HCT116 (cell line): Measurements from ENCODE around the gene HRH3. TPM values are rescaled to one million over a fixed set of nuclear protein-coding genes. Genes with fewer than 3 reads are reported as not detected.

Experiments
- ATAC-seq: fragments of 200-7000 bp; cut with Tn5 transposase; 2 replicates; pipeline ENCODE4 v1.9.1; 2020; ENCODE audit warnings: mild to moderate bottlenecking, moderate library complexity
- BruUV-seq: library from RNA; stranded (reverse); fragments of 400-500 nt; replicated peaks from 2 replicates; lab custom pipeline; 2021; lab: Mats Ljungman, UMichigan
- CTCF ChIA-PET: fragments of 300-600 bp; sonication (Branson Sonifier 250); formaldehyde crosslinking; loops from one replicate; lab custom pipeline; 2021; ENCODE audit warnings: antibody characterized with exemption; lab: Charles Lee
- POLR2A ChIA-PET: fragments of 300-600, 350-600 bp; sonication (Branson Sonifier 250); formaldehyde crosslinking; loops from one replicate; lab custom pipeline; 2021; ENCODE audit warnings: antibody characterized with exemption; lab: Charles Lee
- RAD21 ChIA-PET, 2 experiments: fragments of 300-600 bp; sonication (Branson Sonifier 250); formaldehyde crosslinking; loops; one replicate each; lab custom pipeline; 2023; ENCODE audit warnings: low total read pairs in 2 of 2; ENCODE audit not compliant: uncharacterized antibody in 2 of 2, unreplicated experiment in 2 of 2, low non-redundant PET in 1 of 2; lab: Charles Lee
- DNase-seq: peaks from one replicate; pipeline ENCODE4 v3.0.0-alpha.2; 2010; ENCODE audit warnings: low read depth, low spot score
- H2AFZ ChIP-seq: fragments of 200-600 bp; shearing (Covaris generic), sonication (generic); 2 replicates; pipeline ENCODE4 v1.6.1; 2017; ENCODE audit warnings: low read depth, mixed run types, mixed read lengths, antibody characterized with exemption, low read length; ENCODE audit not compliant: poor library complexity, severe bottlenecking
- H3K27ac ChIP-seq: 2 replicates; pipeline ENCODE4 v1.5.1; 2012; ENCODE audit warnings: low read depth, low read length
- H3K27me3 ChIP-seq: fragments of 200-600 bp; sonication (generic); 2 replicates; pipeline ENCODE4 v1.6.1; 2016; ENCODE audit warnings: mixed run types, low read length, mixed read lengths; ENCODE audit not compliant: insufficient read depth
- H3K36me3 ChIP-seq, 2 experiments: fragments of 200-500 bp in 1 of 2; fragments of 200-600 bp in 1 of 2; sonication (Bioruptor generic) in 1 of 2; sonication (generic) in 1 of 2; 2 replicates each; pipeline versions ENCODE4 v1.5.1 to v1.6.1; 2014 to 2016; ENCODE audit warnings: low read length in 2 of 2, inconsistent platforms in 1 of 2, mixed read lengths in 1 of 2, mixed run types in 1 of 2; ENCODE audit not compliant: insufficient read depth in 2 of 2, control insufficient read depth in 1 of 2
- H3K4me1 ChIP-seq, 2 experiments: fragments of 200-600 bp in 1 of 2; sonication (generic) in 1 of 2; 2 replicates each; pipeline versions ENCODE4 v1.5.1 to v1.6.1; 2012 to 2017; ENCODE audit warnings: low read length in 2 of 2, inconsistent platforms in 1 of 2, mild to moderate bottlenecking in 1 of 2, mixed read lengths in 1 of 2, mixed run types in 1 of 2, moderate library complexity in 1 of 2; ENCODE audit not compliant: insufficient read depth in 2 of 2, control insufficient read depth in 1 of 2
- H3K4me2 ChIP-seq: fragments of 200-600 bp; sonication (generic); 2 replicates; pipeline ENCODE4 v1.6.1; 2017; ENCODE audit warnings: mixed run types, low read length, mixed read lengths
- H3K4me3 ChIP-seq, 2 experiments: fragments of 200-600 bp in 1 of 2; sonication (generic) in 1 of 2; replicated peaks in 1 of 2; 2 replicates each; pipeline ENCODE4 v1.5.1; 2011 to 2016; ENCODE audit warnings: low read length in 2 of 2, control low read depth in 1 of 2, low read depth in 1 of 2, mild to moderate bottlenecking in 1 of 2, mixed read lengths in 1 of 2, mixed run types in 1 of 2
- H3K79me2 ChIP-seq: fragments of 200-600 bp; sonication (generic); 2 replicates; pipeline ENCODE4 v1.6.1; 2017; ENCODE audit warnings: mild to moderate bottlenecking, mixed run types, low read length, moderate library complexity, mixed read lengths; ENCODE audit not compliant: insufficient read depth
- H3K9ac ChIP-seq: fragments of 200-600 bp; sonication (generic); 2 replicates; pipeline ENCODE4 v1.6.1; 2016; ENCODE audit warnings: low read length, mixed read lengths
- H3K9me2 ChIP-seq: fragments of 200-600 bp; sonication (generic), shearing (Covaris generic); 2 replicates; pipeline ENCODE4 v1.6.1; 2017; ENCODE audit warnings: mixed run types, mild to moderate bottlenecking, moderate library complexity; ENCODE audit not compliant: insufficient read depth
- H3K9me3 ChIP-seq, 2 experiments: fragments of 200-500 bp in 1 of 2; fragments of 200-600 bp in 1 of 2; sonication (Bioruptor generic) in 1 of 2; sonication (generic) in 1 of 2; 2 replicates each; pipeline ENCODE4 v1.6.1; 2014 to 2017; ENCODE audit warnings: low read length in 2 of 2, mixed read lengths in 2 of 2, inconsistent platforms in 1 of 2, low read depth in 1 of 2, mild to moderate bottlenecking in 1 of 2, mixed run types in 1 of 2, moderate library complexity in 1 of 2; ENCODE audit not compliant: control insufficient read depth in 1 of 2, insufficient read depth in 1 of 2
- H4K20me1 ChIP-seq: fragments of 200-600 bp; sonication (generic), shearing (Covaris generic); 2 replicates; pipeline ENCODE4 v1.6.1; 2017; ENCODE audit warnings: mixed run types, mild to moderate bottlenecking, moderate library complexity; ENCODE audit not compliant: insufficient read depth
- CEBPB ChIP-seq: IDR thresholded peaks from 2 replicates; pipeline ENCODE4 v1.6.1; 2012; ENCODE audit warnings: low read depth
- EGR1 ChIP-seq: IDR thresholded peaks from 2 replicates; pipeline ENCODE4 v1.6.1; 2012; ENCODE audit warnings: low read depth
- ELF1 ChIP-seq: IDR thresholded peaks from 2 replicates; pipeline ENCODE4 v1.6.1; 2012; ENCODE audit warnings: low read depth, borderline replicate concordance
- EZH2phosphoT487 ChIP-seq: fragments of 200-600 bp; IDR thresholded peaks from 2 replicates; pipeline ENCODE4 v1.6.1; 2018; ENCODE audit warnings: antibody characterized with exemption, borderline replicate concordance
- FOSL1 ChIP-seq: IDR thresholded peaks from 2 replicates; pipeline ENCODE4 v1.6.1; 2012; ENCODE audit warnings: low read depth
- POLR2A ChIP-seq: IDR thresholded peaks from 2 replicates; pipeline ENCODE4 v1.7.0; 2011; ENCODE audit warnings: borderline replicate concordance; ENCODE audit not compliant: insufficient read depth, insufficient read length; ENCODE audit errors: extremely low read depth
- POLR2AphosphoS5 ChIP-seq: IDR thresholded peaks from 2 replicates; pipeline ENCODE4 v1.6.1; 2011; ENCODE audit warnings: mild to moderate bottlenecking, low read depth, low read length, moderate library complexity
- RAD21 ChIP-seq: IDR thresholded peaks from 2 replicates; pipeline ENCODE4 v1.6.1; 2012; ENCODE audit warnings: low read depth, mild to moderate bottlenecking
- SIN3A ChIP-seq: IDR thresholded peaks from 2 replicates; pipeline ENCODE4 v1.6.1; 2012; ENCODE audit warnings: low read depth
- SP1 ChIP-seq: IDR thresholded peaks from 2 replicates; pipeline ENCODE4 v1.6.1; 2012; ENCODE audit warnings: low read depth
- TCF7L2 ChIP-seq: IDR thresholded peaks from 2 replicates; pipeline ENCODE4 v1.7.0; 2011; ENCODE audit warnings: borderline replicate concordance, inconsistent platforms; ENCODE audit not compliant: insufficient read depth, insufficient read length; ENCODE audit errors: extremely low read depth
- YY1 ChIP-seq: IDR thresholded peaks from 2 replicates; pipeline ENCODE4 v1.6.1; 2011; ENCODE audit warnings: low read length, low read depth, moderate library complexity, mild to moderate bottlenecking; ENCODE audit not compliant: insufficient replicate concordance; ENCODE audit errors: extremely low read depth
- ZFX ChIP-seq: fragments of 450-650 bp; IDR thresholded peaks from 2 replicates; pipeline ENCODE4 v1.6.1; 2017
- intact Hi-C: fragments of 100-400 bp; cut with micrococcal nuclease; formaldehyde crosslinking; loops from 2 replicates; pipeline ENCODE4 v1.10.0; 2022
- total RNA-seq: library from RNA; stranded (reverse); gene quantifications from one replicate; pipeline ENCODE4 v1.2.1, GENCODE V29; 2021; ENCODE audit not compliant: unreplicated experiment
- TF ChIP-seq, protein P1 (sequence below): IDR thresholded peaks from 2 replicates; pipeline ENCODE4 v1.6.1; 2012; ENCODE audit warnings: low read depth
- TF ChIP-seq, protein P2 (sequence below), 3 experiments: fragments of 200-600 bp in 1 of 3; sonication (generic) in 1 of 3; IDR thresholded peaks in 2 of 3; conservative IDR thresholded peaks in 1 of 3; 2 replicates each; pipeline ENCODE4 v1.5.1; 2012 to 2017; ENCODE audit warnings: low read depth in 2 of 3, low read length in 2 of 3, antibody characterized with exemption in 1 of 3, borderline replicate concordance in 1 of 3, control low read depth in 1 of 3, mild to moderate bottlenecking in 1 of 3, mixed read lengths in 1 of 3, mixed run types in 1 of 3, moderate library complexity in 1 of 3; ENCODE audit not compliant: insufficient read depth in 1 of 3

The HRH3 gene
- total RNA-seq, 1 experiment from 2014 or later: not detected

DNA sequence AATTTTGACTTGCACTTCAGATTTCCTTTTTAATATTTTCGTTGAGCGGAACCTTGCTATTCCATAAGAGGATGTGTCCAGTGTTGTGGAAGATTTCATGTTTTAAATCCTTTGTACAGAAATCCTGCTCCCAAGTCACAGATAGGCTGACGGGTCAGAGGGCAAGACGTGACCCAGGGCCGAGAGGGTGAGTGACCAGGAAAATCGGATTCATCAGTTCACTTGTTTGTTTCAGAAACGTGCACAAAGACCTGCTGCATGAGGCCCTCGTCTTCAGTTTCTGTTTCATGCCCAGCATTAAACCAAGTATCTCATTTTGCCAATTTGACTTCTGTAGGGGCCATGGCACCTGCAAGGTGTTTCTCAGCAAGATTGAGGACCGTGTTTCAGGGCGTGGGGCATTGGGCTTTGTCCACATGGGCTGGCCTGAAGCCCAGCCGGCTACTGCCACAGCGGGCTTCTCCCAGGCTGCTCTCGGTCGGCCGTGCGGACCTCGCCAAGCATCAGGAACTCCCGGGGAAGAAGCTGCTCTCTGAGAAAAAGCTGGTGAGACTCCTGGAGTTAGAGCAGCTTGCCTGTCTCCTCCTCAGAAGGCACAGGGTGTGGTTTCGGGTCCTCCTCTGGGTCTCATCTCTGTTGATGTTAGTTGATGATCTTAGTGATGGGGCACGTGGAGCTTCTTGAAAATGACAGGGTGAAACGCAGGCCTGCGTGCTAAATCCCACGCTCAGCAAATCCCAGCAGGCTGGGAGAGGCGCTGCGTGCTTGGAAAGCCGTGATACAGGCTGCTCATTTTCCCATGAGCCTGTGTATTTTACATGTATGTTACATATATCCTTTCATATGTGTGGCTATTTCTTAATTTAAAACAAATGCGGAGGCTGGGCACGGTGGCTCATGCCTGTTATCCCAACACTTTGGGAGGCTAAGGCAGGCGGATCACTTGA is 26.7 kb downstream of the HRH3 start:
- Histone ChIP-seq H3K9me2 (no peaks in the 10 kb centered on the region), H4K20me1 (no peaks in the 10 kb centered on the region), H3K4me1 (no peaks in the 10 kb centered on the region), H3K4me2 (no peak overlapping the region), H3K9me3 (no peaks in the 10 kb centered on the region), H3K36me3 (peaks cover 8 to 19% of the 10 kb centered on the region in 2 experiments; a peak in 3 of 4 replicates), H2AFZ (no peak overlapping the region), H3K27ac (no peak overlapping the region), H3K4me3 (no peak overlapping the region), H3K79me2 (peaks cover 62% of the 10 kb centered on the region), H3K9ac (no peak overlapping the region), H3K27me3 (no peaks in the 10 kb centered on the region)
- DNase-seq (no peak), ATAC-seq (no peak)
- CTCF ChIA-PET: no interaction called here
- no TSS peak for BruUV-seq
- RAD21 ChIA-PET: no interaction called here
- POLR2A ChIA-PET: no interaction called here
- intact Hi-C loops: no loop called here
- TF ChIP-seq SIN3A: no peak
- TF ChIP-seq RAD21: no peak
- no peak for TF ChIP-seq YY1
- TF ChIP-seq SP1: no peak
- TF ChIP-seq POLR2A: no peak
- no peak for TF ChIP-seq ELF1
- TF ChIP-seq CEBPB: no peak
- no peak for TF ChIP-seq TCF7L2
- TF ChIP-seq, protein P1, sequence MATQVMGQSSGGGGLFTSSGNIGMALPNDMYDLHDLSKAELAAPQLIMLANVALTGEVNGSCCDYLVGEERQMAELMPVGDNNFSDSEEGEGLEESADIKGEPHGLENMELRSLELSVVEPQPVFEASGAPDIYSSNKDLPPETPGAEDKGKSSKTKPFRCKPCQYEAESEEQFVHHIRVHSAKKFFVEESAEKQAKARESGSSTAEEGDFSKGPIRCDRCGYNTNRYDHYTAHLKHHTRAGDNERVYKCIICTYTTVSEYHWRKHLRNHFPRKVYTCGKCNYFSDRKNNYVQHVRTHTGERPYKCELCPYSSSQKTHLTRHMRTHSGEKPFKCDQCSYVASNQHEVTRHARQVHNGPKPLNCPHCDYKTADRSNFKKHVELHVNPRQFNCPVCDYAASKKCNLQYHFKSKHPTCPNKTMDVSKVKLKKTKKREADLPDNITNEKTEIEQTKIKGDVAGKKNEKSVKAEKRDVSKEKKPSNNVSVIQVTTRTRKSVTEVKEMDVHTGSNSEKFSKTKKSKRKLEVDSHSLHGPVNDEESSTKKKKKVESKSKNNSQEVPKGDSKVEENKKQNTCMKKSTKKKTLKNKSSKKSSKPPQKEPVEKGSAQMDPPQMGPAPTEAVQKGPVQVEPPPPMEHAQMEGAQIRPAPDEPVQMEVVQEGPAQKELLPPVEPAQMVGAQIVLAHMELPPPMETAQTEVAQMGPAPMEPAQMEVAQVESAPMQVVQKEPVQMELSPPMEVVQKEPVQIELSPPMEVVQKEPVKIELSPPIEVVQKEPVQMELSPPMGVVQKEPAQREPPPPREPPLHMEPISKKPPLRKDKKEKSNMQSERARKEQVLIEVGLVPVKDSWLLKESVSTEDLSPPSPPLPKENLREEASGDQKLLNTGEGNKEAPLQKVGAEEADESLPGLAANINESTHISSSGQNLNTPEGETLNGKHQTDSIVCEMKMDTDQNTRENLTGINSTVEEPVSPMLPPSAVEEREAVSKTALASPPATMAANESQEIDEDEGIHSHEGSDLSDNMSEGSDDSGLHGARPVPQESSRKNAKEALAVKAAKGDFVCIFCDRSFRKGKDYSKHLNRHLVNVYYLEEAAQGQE: no peak
- TF ChIP-seq POLR2AphosphoS5: no peak
- TF ChIP-seq EZH2phosphoT487: no peak
- TF ChIP-seq ZFX: no peak
- TF ChIP-seq FOSL1: no peak
- no peak for TF ChIP-seq EGR1
- TF ChIP-seq, protein P2, sequence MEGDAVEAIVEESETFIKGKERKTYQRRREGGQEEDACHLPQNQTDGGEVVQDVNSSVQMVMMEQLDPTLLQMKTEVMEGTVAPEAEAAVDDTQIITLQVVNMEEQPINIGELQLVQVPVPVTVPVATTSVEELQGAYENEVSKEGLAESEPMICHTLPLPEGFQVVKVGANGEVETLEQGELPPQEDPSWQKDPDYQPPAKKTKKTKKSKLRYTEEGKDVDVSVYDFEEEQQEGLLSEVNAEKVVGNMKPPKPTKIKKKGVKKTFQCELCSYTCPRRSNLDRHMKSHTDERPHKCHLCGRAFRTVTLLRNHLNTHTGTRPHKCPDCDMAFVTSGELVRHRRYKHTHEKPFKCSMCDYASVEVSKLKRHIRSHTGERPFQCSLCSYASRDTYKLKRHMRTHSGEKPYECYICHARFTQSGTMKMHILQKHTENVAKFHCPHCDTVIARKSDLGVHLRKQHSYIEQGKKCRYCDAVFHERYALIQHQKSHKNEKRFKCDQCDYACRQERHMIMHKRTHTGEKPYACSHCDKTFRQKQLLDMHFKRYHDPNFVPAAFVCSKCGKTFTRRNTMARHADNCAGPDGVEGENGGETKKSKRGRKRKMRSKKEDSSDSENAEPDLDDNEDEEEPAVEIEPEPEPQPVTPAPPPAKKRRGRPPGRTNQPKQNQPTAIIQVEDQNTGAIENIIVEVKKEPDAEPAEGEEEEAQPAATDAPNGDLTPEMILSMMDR (IDR thresholded peaks at IDR 0.05 in 2 of 3, conservative IDR thresholded peaks at IDR 0.05 in 1 of 3; ENCODE audit: borderline replicate concordance in 1 of 3, insufficient read depth in 1 of 3, low read depth in 2 of 3, low read length in 2 of 3): no peak
